OCI-LY7 (cell line): ENCODE data around the gene LRRC4C. TPM values are rescaled to one million over a fixed set of nuclear protein-coding genes. Genes with fewer than 3 reads are reported as not detected.

Experiments used
- BruUV-seq: library from RNA; stranded (reverse); fragments of 400-500 nt; replicated peaks from 2 replicates; lab custom pipeline; 2021; lab: Mats Ljungman, UMichigan
- CTCF ChIA-PET: fragments of 300-600 bp; sonication (Branson Sonifier 250); formaldehyde crosslinking; loops from one replicate; lab custom pipeline; 2022; ENCODE audit warnings: antibody characterized with exemption; ENCODE audit not compliant: unreplicated experiment; lab: Charles Lee
- POLR2A ChIA-PET: fragments of 300-600 bp; sonication (Branson Sonifier 250); formaldehyde crosslinking; loops from one replicate; lab custom pipeline; 2022; ENCODE audit warnings: antibody characterized with exemption; lab: Charles Lee
- DNase-seq: peaks from one replicate; pipeline ENCODE4 v3.0.0-alpha.2; 2015; ENCODE audit warnings: low spot score
- H2AFZ ChIP-seq: fragments of 200-600 bp; sonication (generic), shearing (Covaris generic); 2 replicates; pipeline ENCODE4 v1.6.1; 2014; ENCODE audit warnings: mild to moderate bottlenecking, antibody characterized with exemption, low read length, moderate library complexity
- H3K27ac ChIP-seq: fragments of 200-600 bp; sonication (generic); 2 replicates; pipeline ENCODE4 v1.5.1; 2014; ENCODE audit warnings: mixed run types, low read depth, mild to moderate bottlenecking, moderate library complexity, low read length, inconsistent platforms; ENCODE audit not compliant: poor library complexity, severe bottlenecking
- H3K36me3 ChIP-seq: fragments of 200-600 bp; sonication (generic); 2 replicates; pipeline ENCODE4 v1.6.1; 2014; ENCODE audit warnings: mild to moderate bottlenecking, antibody characterized with exemption, low read length, moderate library complexity, mixed read lengths; ENCODE audit not compliant: insufficient read depth
- H3K4me1 ChIP-seq: fragments of 200-600 bp; sonication (generic); 2 replicates; pipeline ENCODE4 v1.5.1; 2014; ENCODE audit warnings: mild to moderate bottlenecking, low read length; ENCODE audit not compliant: insufficient read depth, poor library complexity, severe bottlenecking
- H3K4me2 ChIP-seq: fragments of 200-600 bp; sonication (generic); 2 replicates; pipeline ENCODE4 v1.6.1; 2014; ENCODE audit warnings: mild to moderate bottlenecking, low read length
- H3K4me3 ChIP-seq: fragments of 200-600 bp; sonication (generic); 2 replicates; pipeline ENCODE4 v1.5.1; 2014; ENCODE audit warnings: mild to moderate bottlenecking, low read depth, low read length; ENCODE audit not compliant: poor library complexity, severe bottlenecking
- H3K79me2 ChIP-seq: fragments of 200-600 bp; sonication (generic); 2 replicates; pipeline ENCODE4 v1.6.1; 2016; ENCODE audit warnings: low read depth, mild to moderate bottlenecking, low read length, moderate library complexity, mixed read lengths; ENCODE audit not compliant: insufficient read depth
- H3K9me2 ChIP-seq: fragments of 200-600 bp; sonication (generic); 2 replicates; pipeline ENCODE4 v1.6.1; 2016; ENCODE audit warnings: mild to moderate bottlenecking, low read length, mixed read lengths; ENCODE audit not compliant: insufficient read depth
- H3K9me3 ChIP-seq: fragments of 200-600 bp; sonication (generic); 2 replicates; pipeline ENCODE4 v1.6.1; 2014; ENCODE audit warnings: mild to moderate bottlenecking, mixed run types, low read length, mixed read lengths
- H4K20me1 ChIP-seq: fragments of 200-600 bp; sonication (generic); 2 replicates; pipeline ENCODE4 v1.6.1; 2014; ENCODE audit warnings: mild to moderate bottlenecking, antibody characterized with exemption, low read length, moderate library complexity, mixed read lengths; ENCODE audit not compliant: insufficient read depth
- EZH2phosphoT487 ChIP-seq: fragments of 200-600 bp; sonication (generic); IDR thresholded peaks from 2 replicates; pipeline ENCODE4 v1.6.1; 2018; ENCODE audit warnings: low read depth, borderline replicate concordance, mild to moderate bottlenecking, mixed run types, antibody characterized with exemption, low read length, moderate library complexity, mixed read lengths
- intact Hi-C: fragments of 100-400 bp; cut with micrococcal nuclease; formaldehyde crosslinking; loops from one replicate; pipeline ENCODE4 v1.10.0; 2022; ENCODE audit not compliant: unreplicated experiment
- total RNA-seq, 2 experiments: library from RNA; depleted of rRNA in 1 of 2; stranded (reverse); fragments of >200 nt in 1 of 2; shearing (Covaris generic) in 1 of 2; gene quantifications; 2 replicates each; pipeline ENCODE4 v1.2.3, GENCODE V29; 2014 to 2022
- TF ChIP-seq, protein P1 (sequence below): fragments of 200-600 bp; sonication (generic); conservative IDR thresholded peaks from 2 replicates; pipeline ENCODE4 v1.5.1; 2014; ENCODE audit warnings: mild to moderate bottlenecking, antibody characterized with exemption, low read length, moderate library complexity, mixed read lengths

Gene LRRC4C
- total RNA-seq, 2 experiments from 2014 or later: not detected

DNA sequence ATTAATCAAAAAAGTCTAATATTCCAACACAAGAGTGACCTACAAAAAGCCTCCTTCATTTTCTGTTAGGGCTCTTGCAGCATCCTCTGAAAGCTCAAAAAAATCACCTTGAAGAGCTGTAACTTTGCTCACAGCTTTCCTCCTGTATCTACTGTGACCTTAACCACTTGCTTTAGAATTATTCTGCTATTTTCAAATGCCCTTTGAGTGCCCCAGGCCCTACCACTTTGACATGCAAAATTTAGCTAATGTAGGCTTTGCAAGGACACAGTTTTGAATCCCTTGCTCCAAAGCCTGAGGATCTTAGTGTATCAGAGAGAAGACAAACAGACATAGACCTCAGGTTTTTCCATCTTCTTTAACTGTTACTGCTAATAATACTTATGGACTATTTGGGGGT lies 253.1 kb downstream of the LRRC4C start:
- Histone ChIP-seq H3K27ac (no peak overlapping the region), H3K36me3 (no peaks in the 10 kb centered on the region), H3K79me2 (no peaks in the 10 kb centered on the region), H3K4me1 (no peaks in the 10 kb centered on the region), H3K9me3 (no peaks in the 10 kb centered on the region), H3K9me2 (no peaks in the 10 kb centered on the region), H2AFZ (no peak overlapping the region), H4K20me1 (no peaks in the 10 kb centered on the region), H3K4me2 (no peak overlapping the region), H3K4me3 (no peak overlapping the region)
- BruUV-seq: no TSS peak
- no peak for DNase-seq
- CTCF ChIA-PET: no interaction called here
- POLR2A ChIA-PET: interaction anchor here (0.7 kb wide), 1 partner anchor 95 kb away, joined by 4 read pairs; no protein-coding TSS in a partner anchor
- intact Hi-C loops: loop anchor here (10.0 kb wide), 1 partner anchor 902 kb away; no protein-coding TSS in a partner anchor
- TF ChIP-seq, protein P1, sequence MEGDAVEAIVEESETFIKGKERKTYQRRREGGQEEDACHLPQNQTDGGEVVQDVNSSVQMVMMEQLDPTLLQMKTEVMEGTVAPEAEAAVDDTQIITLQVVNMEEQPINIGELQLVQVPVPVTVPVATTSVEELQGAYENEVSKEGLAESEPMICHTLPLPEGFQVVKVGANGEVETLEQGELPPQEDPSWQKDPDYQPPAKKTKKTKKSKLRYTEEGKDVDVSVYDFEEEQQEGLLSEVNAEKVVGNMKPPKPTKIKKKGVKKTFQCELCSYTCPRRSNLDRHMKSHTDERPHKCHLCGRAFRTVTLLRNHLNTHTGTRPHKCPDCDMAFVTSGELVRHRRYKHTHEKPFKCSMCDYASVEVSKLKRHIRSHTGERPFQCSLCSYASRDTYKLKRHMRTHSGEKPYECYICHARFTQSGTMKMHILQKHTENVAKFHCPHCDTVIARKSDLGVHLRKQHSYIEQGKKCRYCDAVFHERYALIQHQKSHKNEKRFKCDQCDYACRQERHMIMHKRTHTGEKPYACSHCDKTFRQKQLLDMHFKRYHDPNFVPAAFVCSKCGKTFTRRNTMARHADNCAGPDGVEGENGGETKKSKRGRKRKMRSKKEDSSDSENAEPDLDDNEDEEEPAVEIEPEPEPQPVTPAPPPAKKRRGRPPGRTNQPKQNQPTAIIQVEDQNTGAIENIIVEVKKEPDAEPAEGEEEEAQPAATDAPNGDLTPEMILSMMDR: no peak
- no peak for TF ChIP-seq EZH2phosphoT487

DNA sequence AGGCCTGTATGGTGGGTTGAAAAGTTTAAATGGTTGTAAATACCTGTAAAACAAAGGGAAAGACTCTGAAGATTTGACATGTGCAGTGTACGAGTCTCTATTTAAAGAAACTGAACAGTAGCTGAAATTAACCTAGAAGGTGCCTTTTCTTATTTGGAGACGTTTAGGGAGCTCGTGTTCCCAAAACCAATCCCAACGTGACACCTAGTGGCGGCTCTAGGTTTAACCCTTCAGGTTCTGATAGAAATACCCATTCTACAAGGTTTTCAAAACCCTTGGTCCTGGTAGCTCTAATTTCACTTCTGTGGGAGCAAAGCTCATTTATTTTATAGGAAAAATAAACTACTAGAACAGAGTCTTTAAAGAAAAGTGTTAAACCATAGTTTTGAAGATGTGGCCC lies 258.3 kb downstream of the LRRC4C start:
- intact Hi-C loops: loop anchor here (10.0 kb wide), 1 partner anchor 896 kb away; no protein-coding TSS in a partner anchor
- TF ChIP-seq, protein P1: peak; percentile 71
- no peak for TF ChIP-seq EZH2phosphoT487
- POLR2A ChIA-PET: no interaction called here
- Histone ChIP-seq H3K4me1 (no peaks in the 10 kb centered on the region), H3K4me3 (no peak overlapping the region), H3K27ac (no peak overlapping the region), H4K20me1 (no peaks in the 10 kb centered on the region), H3K79me2 (no peaks in the 10 kb centered on the region), H3K9me3 (no peaks in the 10 kb centered on the region), H3K36me3 (no peaks in the 10 kb centered on the region), H3K9me2 (no peaks in the 10 kb centered on the region), H2AFZ (no peak overlapping the region), H3K4me2 (no peak overlapping the region)
- no TSS peak for BruUV-seq
- DNase-seq: peak; percentile 26
- CTCF ChIA-PET: no interaction called here

DNA sequence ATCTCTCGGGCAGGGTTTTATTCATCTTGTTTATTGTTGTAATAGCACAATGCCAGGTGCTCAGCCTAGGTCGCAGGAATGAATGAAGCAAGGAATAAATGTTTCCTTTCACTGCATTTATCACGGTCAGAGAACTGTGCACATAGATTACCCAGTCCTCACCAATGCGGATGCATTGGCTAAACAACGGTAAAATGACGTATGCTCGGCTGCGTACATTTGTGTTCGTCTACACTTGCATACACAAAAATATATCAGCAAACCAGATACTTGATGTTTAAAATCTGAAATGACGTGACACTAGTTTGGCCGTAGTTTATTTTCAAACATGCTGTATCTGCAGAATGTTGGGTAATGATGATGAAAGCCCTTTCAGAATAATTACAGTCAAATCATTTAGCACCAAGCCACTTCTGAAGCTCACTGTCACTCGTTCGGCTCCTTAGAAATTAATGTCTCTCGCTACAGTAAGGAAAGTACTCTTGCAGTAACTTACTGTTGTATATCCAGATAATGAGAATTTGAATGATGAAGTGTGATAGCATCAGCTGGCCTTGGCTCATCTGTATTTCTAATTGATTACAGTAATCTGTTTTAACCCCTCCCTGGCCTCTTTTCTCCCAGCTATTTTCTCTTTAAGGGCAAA lies 268.9 kb downstream of the LRRC4C start:
- CTCF ChIA-PET: no interaction called here
- Histone ChIP-seq H4K20me1 (no peaks in the 10 kb centered on the region), H2AFZ (no peak overlapping the region), H3K4me1 (no peaks in the 10 kb centered on the region), H3K9me2 (no peaks in the 10 kb centered on the region), H3K4me3 (no peak overlapping the region), H3K4me2 (no peak overlapping the region), H3K36me3 (no peaks in the 10 kb centered on the region), H3K27ac (no peak overlapping the region), H3K9me3 (0 out of 2 replicates have a peak, but pooled peaks cover 5% of the 10 kb centered on the region), H3K79me2 (no peaks in the 10 kb centered on the region)
- no TSS peak for BruUV-seq
- POLR2A ChIA-PET: interaction anchor here (1.0 kb wide), 1 partner anchor 42 kb away, joined by 3 read pairs; no protein-coding TSS in a partner anchor
- DNase-seq: no peak
- intact Hi-C loops: no loop called here
- TF ChIP-seq, protein P1: no peak
- TF ChIP-seq EZH2phosphoT487: no peak
